ENCODE results near the gene LAMB4. TPM values are rescaled to one million over a fixed set of nuclear protein-coding genes. Genes with fewer than 3 reads are reported as not detected.

Gene LAMB4
- total and polyA plus RNA-seq, 2 experiments from 2014 or later: not detected

DNA sequence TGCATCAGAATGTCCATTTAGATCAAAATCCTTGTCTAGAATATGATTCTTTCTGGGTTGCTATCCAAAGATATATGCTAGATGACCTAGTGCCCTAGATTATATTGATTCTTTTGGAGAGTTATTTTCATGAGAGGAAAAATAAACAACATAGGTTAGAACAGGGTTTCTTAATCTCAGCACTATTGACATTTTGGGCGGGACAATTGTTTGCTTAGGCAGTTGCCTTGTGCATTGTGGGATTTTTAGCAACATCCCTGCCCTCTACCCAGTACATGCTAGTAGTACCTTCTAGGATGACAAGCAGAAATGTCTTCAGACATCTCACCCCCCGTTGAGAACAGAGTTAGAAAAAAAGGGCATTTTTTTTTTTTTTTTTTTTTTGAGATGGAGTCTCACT is 102.0 kb downstream of the LAMB4 start:
- Histone ChIP-seq H3K27me3 (ENCODE audit: insufficient read depth) (no peaks in the 10 kb centered on the region), H3F3A (replicated peaks; ENCODE audit: low read depth) (no peaks in the 10 kb centered on the region), H3K4me1 (ENCODE audit: insufficient read depth) (no peaks in the 10 kb centered on the region; the same call in 1 of the 2 replicates), H3K4me2 (no peak overlapping the region), H2AFZ (no peak overlapping the region), H3K4me3 (no peak overlapping the region), H3K79me2 (replicated peaks; ENCODE audit: insufficient read depth) (no peaks in the 10 kb centered on the region), H4K20me1 (replicated peaks; ENCODE audit: insufficient read depth) (no peaks in the 10 kb centered on the region), H3K9me2 (ENCODE audit: insufficient read depth) (no peaks in the 10 kb centered on the region), H3K27ac (ENCODE audit: low read depth) (no peak overlapping the region), H3K36me3 (ENCODE audit: insufficient read depth) (no peaks in the 10 kb centered on the region)
- TF ChIP-seq ZNF331 (CRISPR knock-in tag; IDR thresholded peaks at IDR 0.05; ENCODE audit: low read depth): no peak
- no peak for TF ChIP-seq CREB1 (CRISPR knock-in tag; IDR thresholded peaks at IDR 0.05; ENCODE audit: low read depth)
- TF ChIP-seq, protein P1, sequence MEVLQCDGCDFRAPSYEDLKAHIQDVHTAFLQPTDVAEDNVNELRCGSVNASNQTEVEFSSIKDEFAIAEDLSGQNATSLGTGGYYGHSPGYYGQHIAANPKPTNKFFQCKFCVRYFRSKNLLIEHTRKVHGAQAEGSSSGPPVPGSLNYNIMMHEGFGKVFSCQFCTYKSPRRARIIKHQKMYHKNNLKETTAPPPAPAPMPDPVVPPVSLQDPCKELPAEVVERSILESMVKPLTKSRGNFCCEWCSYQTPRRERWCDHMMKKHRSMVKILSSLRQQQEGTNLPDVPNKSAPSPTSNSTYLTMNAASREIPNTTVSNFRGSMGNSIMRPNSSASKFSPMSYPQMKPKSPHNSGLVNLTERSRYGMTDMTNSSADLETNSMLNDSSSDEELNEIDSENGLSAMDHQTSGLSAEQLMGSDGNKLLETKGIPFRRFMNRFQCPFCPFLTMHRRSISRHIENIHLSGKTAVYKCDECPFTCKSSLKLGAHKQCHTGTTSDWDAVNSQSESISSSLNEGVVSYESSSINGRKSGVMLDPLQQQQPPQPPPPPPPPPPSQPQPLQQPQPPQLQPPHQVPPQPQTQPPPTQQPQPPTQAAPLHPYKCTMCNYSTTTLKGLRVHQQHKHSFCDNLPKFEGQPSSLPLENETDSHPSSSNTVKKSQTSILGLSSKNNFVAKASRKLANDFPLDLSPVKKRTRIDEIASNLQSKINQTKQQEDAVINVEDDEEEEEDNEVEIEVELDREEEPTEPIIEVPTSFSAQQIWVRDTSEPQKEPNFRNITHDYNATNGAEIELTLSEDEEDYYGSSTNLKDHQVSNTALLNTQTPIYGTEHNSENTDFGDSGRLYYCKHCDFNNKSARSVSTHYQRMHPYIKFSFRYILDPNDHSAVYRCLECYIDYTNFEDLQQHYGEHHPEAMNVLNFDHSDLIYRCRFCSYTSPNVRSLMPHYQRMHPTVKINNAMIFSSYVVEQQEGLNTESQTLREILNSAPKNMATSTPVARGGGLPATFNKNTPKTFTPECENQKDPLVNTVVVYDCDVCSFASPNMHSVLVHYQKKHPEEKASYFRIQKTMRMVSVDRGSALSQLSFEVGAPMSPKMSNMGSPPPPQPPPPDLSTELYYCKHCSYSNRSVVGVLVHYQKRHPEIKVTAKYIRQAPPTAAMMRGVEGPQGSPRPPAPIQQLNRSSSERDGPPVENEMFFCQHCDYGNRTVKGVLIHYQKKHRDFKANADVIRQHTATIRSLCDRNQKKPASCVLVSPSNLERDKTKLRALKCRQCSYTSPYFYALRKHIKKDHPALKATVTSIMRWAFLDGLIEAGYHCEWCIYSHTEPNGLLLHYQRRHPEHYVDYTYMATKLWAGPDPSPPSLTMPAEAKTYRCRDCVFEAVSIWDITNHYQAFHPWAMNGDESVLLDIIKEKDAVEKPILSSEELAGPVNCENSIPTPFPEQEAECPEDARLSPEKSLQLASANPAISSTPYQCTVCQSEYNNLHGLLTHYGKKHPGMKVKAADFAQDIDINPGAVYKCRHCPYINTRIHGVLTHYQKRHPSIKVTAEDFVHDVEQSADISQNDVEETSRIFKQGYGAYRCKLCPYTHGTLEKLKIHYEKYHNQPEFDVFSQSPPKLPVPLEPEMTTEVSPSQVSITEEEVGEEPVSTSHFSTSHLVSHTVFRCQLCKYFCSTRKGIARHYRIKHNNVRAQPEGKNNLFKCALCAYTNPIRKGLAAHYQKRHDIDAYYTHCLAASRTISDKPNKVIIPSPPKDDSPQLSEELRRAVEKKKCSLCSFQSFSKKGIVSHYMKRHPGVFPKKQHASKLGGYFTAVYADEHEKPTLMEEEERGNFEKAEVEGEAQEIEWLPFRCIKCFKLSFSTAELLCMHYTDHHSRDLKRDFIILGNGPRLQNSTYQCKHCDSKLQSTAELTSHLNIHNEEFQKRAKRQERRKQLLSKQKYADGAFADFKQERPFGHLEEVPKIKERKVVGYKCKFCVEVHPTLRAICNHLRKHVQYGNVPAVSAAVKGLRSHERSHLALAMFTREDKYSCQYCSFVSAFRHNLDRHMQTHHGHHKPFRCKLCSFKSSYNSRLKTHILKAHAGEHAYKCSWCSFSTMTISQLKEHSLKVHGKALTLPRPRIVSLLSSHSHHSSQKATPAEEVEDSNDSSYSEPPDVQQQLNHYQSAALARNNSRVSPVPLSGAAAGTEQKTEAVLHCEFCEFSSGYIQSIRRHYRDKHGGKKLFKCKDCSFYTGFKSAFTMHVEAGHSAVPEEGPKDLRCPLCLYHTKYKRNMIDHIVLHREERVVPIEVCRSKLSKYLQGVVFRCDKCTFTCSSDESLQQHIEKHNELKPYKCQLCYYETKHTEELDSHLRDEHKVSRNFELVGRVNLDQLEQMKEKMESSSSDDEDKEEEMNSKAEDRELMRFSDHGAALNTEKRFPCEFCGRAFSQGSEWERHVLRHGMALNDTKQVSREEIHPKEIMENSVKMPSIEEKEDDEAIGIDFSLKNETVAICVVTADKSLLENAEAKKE (CRISPR knock-in tag; IDR thresholded peaks at IDR 0.05): no peak
- TF ChIP-seq NANOG (IDR thresholded peaks at IDR 0.05; ENCODE audit: borderline replicate concordance): no peak
- no peak for TF ChIP-seq EZH2phosphoT487 (IDR thresholded peaks at IDR 0.05; ENCODE audit: unreplicated experiment)
- no peak for ATAC-seq
- Mint-ChIP-seq H3K27me3 (ENCODE audit: insufficient read depth, low read depth, poor library complexity) (no peaks in the 10 kb centered on the region), H3K36me3 (ENCODE audit: low read depth) (no peaks in the 10 kb centered on the region), H3K27ac (no peak overlapping the region), H3K4me3 (no peak overlapping the region), H3K4me1 (peaks cover 6% of the 10 kb centered on the region; the same call in 2 of the 3 replicates), H3K9me3 (no peaks in the 10 kb centered on the region)
- no peak for DNase-seq (ENCODE audit: low spot score)

DNA sequence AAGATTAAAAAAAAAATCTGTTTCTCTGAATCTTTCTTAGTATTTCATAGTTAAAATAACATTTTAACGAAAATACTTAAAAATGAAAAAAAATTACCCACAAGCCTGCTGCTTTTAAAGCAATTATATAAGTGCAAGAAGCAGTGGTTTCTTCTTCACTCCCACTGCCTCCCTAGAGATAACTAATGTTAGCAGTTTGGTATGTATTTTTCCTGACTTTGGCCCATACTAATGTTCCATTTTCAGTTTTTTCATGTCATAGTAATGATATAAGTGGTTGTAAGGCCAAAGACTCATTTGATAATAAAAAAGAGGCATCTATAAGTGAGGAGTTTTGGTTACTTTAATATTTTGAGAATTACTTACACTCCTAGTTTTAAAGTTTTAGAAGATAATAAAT is 102.9 kb downstream of the LAMB4 start:
- Histone ChIP-seq H3K4me2 (no peak overlapping the region), H3K79me2 (replicated peaks; ENCODE audit: insufficient read depth) (no peaks in the 10 kb centered on the region), H3K36me3 (ENCODE audit: insufficient read depth) (no peaks in the 10 kb centered on the region), H2AFZ (no peak overlapping the region), H3K27ac (ENCODE audit: low read depth) (no peak overlapping the region), H3K9me2 (ENCODE audit: insufficient read depth) (no peaks in the 10 kb centered on the region), H4K20me1 (replicated peaks; ENCODE audit: insufficient read depth) (no peaks in the 10 kb centered on the region), H3K4me1 (ENCODE audit: insufficient read depth) (no peaks in the 10 kb centered on the region), H3K4me3 (no peak overlapping the region), H3K27me3 (ENCODE audit: insufficient read depth) (no peaks in the 10 kb centered on the region), H3F3A (replicated peaks; ENCODE audit: low read depth) (no peaks in the 10 kb centered on the region)
- DNase-seq (ENCODE audit: low spot score) (no peak), ATAC-seq (no peak)
- TF ChIP-seq, protein P1 (CRISPR knock-in tag; IDR thresholded peaks at IDR 0.05): no peak
- no peak for TF ChIP-seq NANOG (IDR thresholded peaks at IDR 0.05; ENCODE audit: borderline replicate concordance)
- TF ChIP-seq ZNF114 (CRISPR knock-in tag; IDR thresholded peaks at IDR 0.05): no peak
- no peak for TF ChIP-seq JUNB (IDR thresholded peaks at IDR 0.05; ENCODE audit: unreplicated experiment)
- Mint-ChIP-seq H3K4me1 (peaks cover 5% of the 10 kb centered on the region; the same call in 1 of the 3 replicates), H3K36me3 (ENCODE audit: low read depth) (no peaks in the 10 kb centered on the region), H3K4me3 (no peak overlapping the region), H3K27me3 (ENCODE audit: insufficient read depth, low read depth, poor library complexity) (no peaks in the 10 kb centered on the region), H3K9me3 (no peaks in the 10 kb centered on the region), H3K27ac (no peak overlapping the region)

Data from GM23338 (cell line).